ENCODE data around the gene PIGV.
A peak's percentile ranks its signal among the peaks of the same experiment; 100 is the strongest.
"Not testable (repeated sequence)": the region's sequence is repeated elsewhere in the genome, so short reads cannot be mapped to it uniquely, and the experiment has no call there.

PIGV gene

GRCh38 chr1:26838474-26839338, 51.0 kb downstream of the PIGV start:
- Mint-ChIP-seq H3K4me1 (peaks cover 23% of the 10 kb centered on the region), H3K27me3 (no peaks in the 10 kb centered on the region), H3K36me3 (peaks cover 57% of the 10 kb centered on the region), H3K9me3 (no peaks in the 10 kb centered on the region), H3K4me3 (no peak overlapping the region), H3K27ac (peak overlapping the region; percentile 71)
- CTCF ChIA-PET, result interaction anchor here (0.6 to 1.0 kb wide), 2 partner anchors 29 to 48 kb away, joined by 3 to 4 read pairs; no protein-coding TSS in a partner anchor
- no peak for DNase-seq

- Mint-ChIP-seq H3K4me3 (no peak overlapping the region), H3K27ac (peak overlapping the region; percentile 62), H3K9me3 (no peaks in the 10 kb centered on the region), H3K36me3 (peaks cover 56% of the 10 kb centered on the region), H3K27me3 (no peaks in the 10 kb centered on the region), H3K4me1 (peaks cover 17% of the 10 kb centered on the region)
- DNase-seq, result no peak
- CTCF ChIA-PET, result interaction anchor here (1.0 kb wide), 1 partner anchor 48 kb away, joined by 3 read pairs; no protein-coding TSS in a partner anchor
Measured at GRCh38 chr1:26839339-26839722, 51.6 kb downstream of the PIGV start.

GRCh38 chr1:26839779-26840178, 52.0 kb downstream of the PIGV start:
- H3K4me3 Mint-ChIP-seq, result no peak overlapping the region
- CTCF ChIA-PET, result no interaction called here
- H3K36me3 Mint-ChIP-seq, result peaks cover 53% of the 10 kb centered on the region
- no peaks in the 10 kb centered on the region for H3K27me3 Mint-ChIP-seq
- peaks cover 12% of the 10 kb centered on the region for H3K4me1 Mint-ChIP-seq
- H3K27ac Mint-ChIP-seq, result no peak overlapping the region
- no peak for DNase-seq
- no peaks in the 10 kb centered on the region for H3K9me3 Mint-ChIP-seq

- CTCF ChIA-PET, result interaction anchor here (0.7 kb wide), 1 partner anchor 11 kb away, joined by 3 read pairs; no protein-coding TSS in a partner anchor
- H3K4me1 Mint-ChIP-seq, result no peaks in the 10 kb centered on the region
- no peaks in the 10 kb centered on the region for H3K9me3 Mint-ChIP-seq
- no peaks in the 10 kb centered on the region for H3K27me3 Mint-ChIP-seq
- no peak overlapping the region for H3K4me3 Mint-ChIP-seq
- no peak for DNase-seq
- H3K36me3 Mint-ChIP-seq, result peaks cover 42% of the 10 kb centered on the region
- no peak overlapping the region for H3K27ac Mint-ChIP-seq
Measured at GRCh38 chr1:26844424-26845196, 56.9 kb downstream of the PIGV start.

GRCh38 chr1:26847826-26848225, 60.1 kb downstream of the PIGV start:
- H3K36me3 Mint-ChIP-seq, result peaks cover 54% of the 10 kb centered on the region

More at GRCh38 chr1:26847826-26848225, 60.1 kb downstream of the PIGV start:
- H3K27ac Mint-ChIP-seq, H3K27me3 Mint-ChIP-seq, H3K9me3 Mint-ChIP-seq, H3K4me1 Mint-ChIP-seq, DNase-seq, H3K4me3 Mint-ChIP-seq: not testable (repeated sequence)
- CTCF ChIA-PET, result interaction anchor here (0.6 to 2.5 kb wide), 4 partner anchors 11 to 41 kb away, joined by 3 to 7 read pairs (median 4); no protein-coding TSS in a partner anchor
